Erythroblast (primary cell): Measurements from ENCODE around the gene EDRF1.

Experiments
- DNase-seq, 2 experiments: peaks; one replicate each; lab custom pipeline; 2025; lab: John Stamatoyannopoulos, UW
- GATA1 ChIP-seq: IDR thresholded peaks from 2 replicates; pipeline ENCODE4 v1.6.1; 2011; ENCODE audit warnings: low read depth, mild to moderate bottlenecking, control low read depth, low read length, moderate library complexity
- POLR2A ChIP-seq: IDR thresholded peaks from 2 replicates; pipeline ENCODE4 v1.6.1; 2011; ENCODE audit warnings: mild to moderate bottlenecking, low read length

The EDRF1 gene

GRCh38 chr10:125721035-125721434 lies 1.5 kb downstream of the EDRF1 start:
- no peak for DNase-seq
- no peak for TF ChIP-seq GATA1
- TF ChIP-seq POLR2A = no peak

GRCh38 chr10:125722811-125723210 lies 3.3 kb downstream of the EDRF1 start:
- TF ChIP-seq GATA1 (no peak), POLR2A (no peak)
- no peak for DNase-seq

- DNase-seq = no peak
- TF ChIP-seq GATA1 = no peak
- TF ChIP-seq POLR2A = no peak
Measured at GRCh38 chr10:125726914-125727313, 7.4 kb downstream of the EDRF1 start.

GRCh38 chr10:125727436-125727835 lies 7.9 kb downstream of the EDRF1 start:
- no peak for DNase-seq
- no peak for TF ChIP-seq POLR2A
- no peak for TF ChIP-seq GATA1

GRCh38 chr10:125734148-125734547 lies 14.6 kb downstream of the EDRF1 start:
- DNase-seq = no peak

GRCh38 chr10:125734823-125735222 lies 15.3 kb downstream of the EDRF1 start:
- no peak for DNase-seq
- TF ChIP-seq POLR2A (no peak), GATA1 (no peak)

More at GRCh38 chr10:125734148-125734547, 14.6 kb downstream of the EDRF1 start:
- no peak for TF ChIP-seq GATA1
- no peak for TF ChIP-seq POLR2A

- TF ChIP-seq POLR2A (no peak), GATA1 (no peak)
- DNase-seq = no peak
Measured at GRCh38 chr10:125738206-125738605, 18.7 kb downstream of the EDRF1 start.

GRCh38 chr10:125739994-125740679 lies 20.6 kb downstream of the EDRF1 start:
- TF ChIP-seq POLR2A (no peak), GATA1 (no peak)
- no peak for DNase-seq

GRCh38 chr10:125742465-125742864 lies 23.0 kb downstream of the EDRF1 start:
- TF ChIP-seq GATA1 = no peak
- no peak for TF ChIP-seq POLR2A
- DNase-seq = peak; percentile 8 to 14

- TF ChIP-seq POLR2A (no peak), GATA1 (no peak)
- no peak for DNase-seq
Measured at GRCh38 chr10:125744909-125745308, 25.4 kb downstream of the EDRF1 start.

- TF ChIP-seq POLR2A (no peak), GATA1 (no peak)
- DNase-seq = no peak
Measured at GRCh38 chr10:125747417-125747816, 27.9 kb downstream of the EDRF1 start.

- no peak for TF ChIP-seq POLR2A
- no peak for TF ChIP-seq GATA1
- no peak for DNase-seq
Measured at GRCh38 chr10:125756196-125756595, 36.7 kb downstream of the EDRF1 start.

- TF ChIP-seq POLR2A = no peak
- TF ChIP-seq GATA1 = no peak
- DNase-seq = no peak
Measured at GRCh38 chr10:125756853-125757487, 37.5 kb downstream of the EDRF1 start.

- DNase-seq = no peak
- no peak for TF ChIP-seq POLR2A
- no peak for TF ChIP-seq GATA1
Measured at GRCh38 chr10:125757742-125758141, 38.2 kb downstream of the EDRF1 start.

GRCh38 chr10:125761961-125762360 lies 42.5 kb downstream of the EDRF1 start:
- TF ChIP-seq GATA1 (no peak), POLR2A (no peak)

More at GRCh38 chr10:125761961-125762360, 42.5 kb downstream of the EDRF1 start:
- no peak for DNase-seq
